HEK293 (cell line): Measurements from ENCODE around the gene LLGL2.

Experiments
- ATF2 ChIP-seq: fragments of 450-650 bp; formaldehyde crosslinking; IDR thresholded peaks from 2 replicates; pipeline ENCODE4 v1.5.1; 2016; ENCODE audit warnings: missing biosample characterization, missing genetic modification characterization, low read depth
- BCL11B ChIP-seq: fragments of 450-650 bp; formaldehyde crosslinking; IDR thresholded peaks from 2 replicates; pipeline ENCODE4 v1.5.1; 2016; ENCODE audit warnings: low read depth, missing biosample characterization, missing genetic modification characterization
- CTCF ChIP-seq: fragments of 450-650 bp; formaldehyde crosslinking; IDR thresholded peaks from 2 replicates; pipeline ENCODE4 v1.5.1; 2016; ENCODE audit warnings: missing biosample characterization, missing genetic modification characterization
- IKZF3 ChIP-seq: fragments of 450-650 bp; IDR thresholded peaks from 2 replicates; pipeline ENCODE4 v1.5.0; 2018; ENCODE audit warnings: missing biosample characterization, mild to moderate bottlenecking, missing genetic modification characterization, moderate library complexity
- MZF1 ChIP-seq: fragments of 450-650 bp; formaldehyde crosslinking; IDR thresholded peaks from 2 replicates; pipeline ENCODE4 v1.5.1; 2017; ENCODE audit warnings: missing biosample characterization, missing genetic modification characterization, borderline replicate concordance
- ZBTB44 ChIP-seq: fragments of 450-650 bp; IDR thresholded peaks from 2 replicates; pipeline ENCODE4 v1.5.1; 2018; ENCODE audit warnings: missing biosample characterization, mild to moderate bottlenecking, missing genetic modification characterization
- ZNF155 ChIP-seq: fragments of 450-650 bp; formaldehyde crosslinking; IDR thresholded peaks from 2 replicates; pipeline ENCODE4 v1.5.1; 2016; ENCODE audit warnings: missing biosample characterization, missing genetic modification characterization
- ZNF280D ChIP-seq: fragments of 450-650 bp; formaldehyde crosslinking; IDR thresholded peaks from 2 replicates; pipeline ENCODE4 v1.5.1; 2016; ENCODE audit warnings: missing biosample characterization, missing genetic modification characterization
- ZNF423 ChIP-seq: fragments of 450-650 bp; formaldehyde crosslinking; IDR thresholded peaks from 2 replicates; pipeline ENCODE4 v1.5.1; 2016; ENCODE audit warnings: missing biosample characterization, missing genetic modification characterization
- ZNF48 ChIP-seq: fragments of 450-650 bp; formaldehyde crosslinking; IDR thresholded peaks from 2 replicates; pipeline ENCODE4 v1.5.1; 2016; ENCODE audit warnings: missing biosample characterization, missing genetic modification characterization
- ZNF707 ChIP-seq: fragments of 450-650 bp; formaldehyde crosslinking; IDR thresholded peaks from 2 replicates; pipeline ENCODE4 v1.5.1; 2016; ENCODE audit warnings: missing biosample characterization, missing genetic modification characterization
- ZNF768 ChIP-seq: fragments of 450-650 bp; formaldehyde crosslinking; IDR thresholded peaks from 2 replicates; pipeline ENCODE4 v1.5.1; 2018; ENCODE audit warnings: missing biosample characterization, mild to moderate bottlenecking, missing genetic modification characterization
- ZSCAN23 ChIP-seq: fragments of 450-650 bp; formaldehyde crosslinking; IDR thresholded peaks from 2 replicates; pipeline ENCODE4 v1.5.1; 2016; ENCODE audit warnings: missing biosample characterization, missing genetic modification characterization
- ZSCAN30 ChIP-seq: fragments of 450-650 bp; IDR thresholded peaks from 2 replicates; pipeline ENCODE4 v1.5.1; 2018; ENCODE audit warnings: missing biosample characterization, mild to moderate bottlenecking, missing genetic modification characterization, moderate library complexity

- TF ChIP-seq MZF1 (tag by site-specific recombination) (no peak), ZNF155 (tag by site-specific recombination) (no peak), ZSCAN23 (tag by site-specific recombination) (no peak), ZNF423 (tag by site-specific recombination) (no peak), BCL11B (tag by site-specific recombination) (no peak), CTCF (tag by site-specific recombination) (no peak), ATF2 (tag by site-specific recombination) (no peak), ZNF48 (no peak), ZBTB44 (tag by site-specific recombination) (no peak), ZSCAN30 (tag by site-specific recombination) (no peak), IKZF3 (tag by site-specific recombination) (no peak), ZNF707 (tag by site-specific recombination) (no peak), ZNF768 (tag by site-specific recombination) (no peak), ZNF280D (tag by site-specific recombination) (no peak)
These were observed 10.4 kb downstream of the LLGL2 start for GRCh38 chr17:75535871-75536270.
